Choroid plexus epithelial cell (primary cell): Measurements from ENCODE around the gene POLRMT.

Experiments used
- DNase-seq: peaks from one replicate; pipeline ENCODE4 v3.0.0-alpha.2; 2010; ENCODE audit warnings: low read depth
- H3K4me3 ChIP-seq: 2 replicates; pipeline ENCODE4 v1.5.1; 2011; ENCODE audit warnings: low read depth, mild to moderate bottlenecking, control low read depth, low read length, moderate library complexity
- TF ChIP-seq, protein P1 (sequence below): conservative IDR thresholded peaks from 2 replicates; pipeline ENCODE4 v1.5.1; 2011; ENCODE audit warnings: low read depth, mild to moderate bottlenecking, control low read depth, inconsistent platforms, low read length, moderate library complexity

The POLRMT gene

DNA sequence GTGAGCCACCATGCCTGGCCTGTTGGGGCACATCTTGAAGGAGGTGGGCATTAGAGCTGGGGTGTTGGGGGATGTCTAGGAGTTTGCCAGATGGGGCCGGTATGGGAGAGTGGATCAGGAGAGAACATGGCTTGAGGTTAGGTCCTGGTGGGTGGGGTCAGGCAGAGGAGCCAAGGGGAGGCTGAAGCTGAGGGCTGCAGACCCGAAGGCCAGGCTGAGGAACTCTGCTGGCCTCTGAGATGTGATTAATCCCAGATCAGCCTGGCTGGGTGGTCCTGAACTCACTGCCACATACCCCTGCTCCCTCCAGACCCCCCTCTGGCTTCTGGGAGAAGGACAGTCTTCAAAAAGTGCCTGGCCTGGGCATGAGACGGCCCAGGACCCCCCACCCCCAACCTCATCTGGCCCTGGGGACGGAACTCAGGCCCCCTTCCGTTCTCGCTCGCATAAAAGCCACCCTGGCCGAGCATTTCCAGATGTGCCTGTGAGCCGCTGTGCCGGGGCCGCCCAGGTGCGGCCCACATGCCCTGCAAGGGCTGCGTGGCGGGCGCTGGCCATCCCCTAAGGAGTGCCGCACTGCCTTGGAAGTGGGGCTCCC, 45.6 kb upstream of the POLRMT start:
- peak overlapping the region; percentile 67 for H3K4me3 ChIP-seq
- TF ChIP-seq, protein P1, sequence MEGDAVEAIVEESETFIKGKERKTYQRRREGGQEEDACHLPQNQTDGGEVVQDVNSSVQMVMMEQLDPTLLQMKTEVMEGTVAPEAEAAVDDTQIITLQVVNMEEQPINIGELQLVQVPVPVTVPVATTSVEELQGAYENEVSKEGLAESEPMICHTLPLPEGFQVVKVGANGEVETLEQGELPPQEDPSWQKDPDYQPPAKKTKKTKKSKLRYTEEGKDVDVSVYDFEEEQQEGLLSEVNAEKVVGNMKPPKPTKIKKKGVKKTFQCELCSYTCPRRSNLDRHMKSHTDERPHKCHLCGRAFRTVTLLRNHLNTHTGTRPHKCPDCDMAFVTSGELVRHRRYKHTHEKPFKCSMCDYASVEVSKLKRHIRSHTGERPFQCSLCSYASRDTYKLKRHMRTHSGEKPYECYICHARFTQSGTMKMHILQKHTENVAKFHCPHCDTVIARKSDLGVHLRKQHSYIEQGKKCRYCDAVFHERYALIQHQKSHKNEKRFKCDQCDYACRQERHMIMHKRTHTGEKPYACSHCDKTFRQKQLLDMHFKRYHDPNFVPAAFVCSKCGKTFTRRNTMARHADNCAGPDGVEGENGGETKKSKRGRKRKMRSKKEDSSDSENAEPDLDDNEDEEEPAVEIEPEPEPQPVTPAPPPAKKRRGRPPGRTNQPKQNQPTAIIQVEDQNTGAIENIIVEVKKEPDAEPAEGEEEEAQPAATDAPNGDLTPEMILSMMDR, result no peak
- no peak for DNase-seq

DNA sequence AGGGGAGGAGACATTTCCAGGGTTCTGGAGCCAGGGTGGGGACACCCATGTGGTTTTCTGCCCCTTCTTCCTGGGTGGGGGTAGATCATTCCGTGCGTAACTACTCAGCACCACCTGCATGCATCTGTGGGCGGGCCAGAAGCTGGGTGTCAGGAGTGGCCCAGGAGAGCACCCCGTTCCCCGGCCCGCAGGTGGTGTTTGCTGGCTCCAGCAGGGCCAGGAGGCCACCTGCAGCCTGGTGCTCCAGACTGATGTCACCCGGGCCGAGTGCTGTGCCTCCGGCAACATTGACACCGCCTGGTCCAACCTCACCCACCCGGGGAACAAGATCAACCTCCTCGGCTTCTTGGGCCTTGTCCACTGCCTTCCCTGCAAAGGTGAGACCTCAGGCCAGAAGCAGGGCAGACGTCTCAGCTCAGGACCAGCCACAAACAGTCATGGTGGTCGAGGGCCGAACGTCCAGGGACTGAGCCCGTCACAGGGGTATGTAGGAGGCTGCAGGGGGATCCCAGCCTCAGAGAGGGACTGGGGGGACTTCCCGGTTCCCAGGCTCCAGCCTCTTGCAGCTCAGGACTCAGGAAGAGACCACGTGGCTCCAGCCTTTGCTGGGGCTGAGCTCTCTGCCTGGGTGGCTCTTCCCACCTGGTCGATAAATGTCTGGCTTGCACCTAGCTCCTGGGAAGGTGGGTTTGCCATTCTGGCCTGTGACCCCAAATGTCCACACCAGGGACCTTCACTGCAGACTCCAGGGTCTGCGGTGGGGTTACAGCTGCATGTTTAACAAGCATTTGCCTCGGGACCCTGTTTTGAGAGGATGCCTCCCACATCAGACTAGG, 44.5 kb upstream of the POLRMT start:
- TF ChIP-seq, protein P1, result no peak
- DNase-seq, result peak; percentile 54
- H3K4me3 ChIP-seq, result peak overlapping the region; percentile 74

DNA sequence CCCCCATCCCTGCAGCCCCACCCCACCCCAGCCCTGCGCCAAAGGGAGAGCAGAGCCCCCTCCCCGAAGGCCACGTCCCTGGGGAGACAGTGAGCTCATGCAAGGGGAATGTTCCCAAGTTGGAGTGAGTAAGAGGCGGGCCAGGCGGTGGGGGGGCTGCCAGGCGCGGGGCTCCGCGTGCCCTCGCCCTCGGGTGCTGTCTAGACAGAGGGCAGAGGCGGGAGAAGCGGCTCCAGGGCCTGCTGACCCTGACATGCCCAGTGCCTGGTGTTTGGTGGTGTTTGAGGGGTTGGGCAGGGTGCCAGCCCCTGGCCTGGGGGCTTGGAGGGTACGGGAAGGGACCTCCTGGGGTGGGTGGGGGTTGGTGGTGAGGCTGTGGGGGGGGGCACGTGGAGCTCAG, 43.9 kb upstream of the POLRMT start:
- peak; percentile 87 for DNase-seq
- peak overlapping the region; percentile 74 for H3K4me3 ChIP-seq
- TF ChIP-seq, protein P1, result no peak

DNA sequence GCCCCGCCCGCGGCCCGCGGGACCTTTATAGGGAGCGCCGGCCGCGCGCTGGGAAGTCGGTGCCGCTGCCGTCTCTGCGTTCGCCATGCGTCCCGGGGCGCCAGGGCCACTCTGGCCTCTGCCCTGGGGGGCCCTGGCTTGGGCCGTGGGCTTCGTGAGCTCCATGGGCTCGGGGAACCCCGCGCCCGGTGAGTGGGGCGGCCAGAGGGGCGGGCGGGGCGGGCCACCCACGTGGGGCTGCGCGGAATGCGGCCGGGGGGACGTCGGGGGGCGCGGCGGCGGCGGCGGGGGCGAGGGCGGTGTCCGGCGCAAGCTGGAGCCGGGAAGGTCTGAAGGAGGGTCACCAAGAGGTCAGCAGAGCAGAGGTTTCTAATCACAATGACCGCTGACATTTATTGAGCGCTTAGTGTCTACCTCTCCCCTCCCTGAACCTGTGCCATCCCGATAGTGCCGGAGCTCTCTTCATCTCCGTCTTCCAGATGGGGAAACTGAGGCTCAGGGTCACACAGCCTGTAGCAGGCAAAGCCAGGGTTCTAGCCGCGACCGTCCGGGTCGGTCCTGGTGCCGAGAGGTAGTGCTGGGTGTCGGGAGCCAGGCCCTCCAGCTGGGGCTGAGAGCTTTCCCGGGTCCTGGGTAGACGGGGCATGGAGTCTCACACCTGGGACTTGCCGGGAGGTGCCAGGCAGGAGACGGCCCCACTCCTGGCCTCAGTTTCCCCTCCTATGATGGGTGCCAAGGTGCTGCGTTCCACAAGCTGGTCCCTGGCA, 43.2 kb upstream of the POLRMT start, which contains the start of gene FSTL3:
Gene FSTL3, plus strand, starts transcription at position 54 of the 767 bp plus-strand sequence. Its CDS starts 32 bp downstream, at position 86.
- H3K4me3 ChIP-seq, result peak within 1 kb of the TSS; percentile 74
- TF ChIP-seq, protein P1, result no peak
- DNase-seq, result no peak

DNA sequence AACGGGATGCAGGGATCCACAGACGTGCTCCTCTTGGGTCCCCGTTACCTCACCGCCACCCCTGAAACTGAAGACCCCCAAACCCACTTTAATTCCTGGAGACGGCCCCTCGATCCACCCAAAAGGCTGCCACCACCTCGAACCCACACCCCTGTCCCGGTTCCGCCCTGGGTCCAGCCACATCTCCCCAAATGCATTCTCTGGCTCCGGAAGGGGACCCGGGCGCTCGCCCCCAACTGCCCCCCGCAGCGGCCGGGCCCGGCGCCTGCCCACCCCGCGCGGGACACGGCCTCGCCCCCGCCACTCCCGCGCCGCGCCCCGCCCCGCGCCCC, 42.6 kb upstream of the POLRMT start:
- no peak for DNase-seq
- H3K4me3 ChIP-seq, result peak overlapping the region; percentile 74
- TF ChIP-seq, protein P1, result no peak

DNA sequence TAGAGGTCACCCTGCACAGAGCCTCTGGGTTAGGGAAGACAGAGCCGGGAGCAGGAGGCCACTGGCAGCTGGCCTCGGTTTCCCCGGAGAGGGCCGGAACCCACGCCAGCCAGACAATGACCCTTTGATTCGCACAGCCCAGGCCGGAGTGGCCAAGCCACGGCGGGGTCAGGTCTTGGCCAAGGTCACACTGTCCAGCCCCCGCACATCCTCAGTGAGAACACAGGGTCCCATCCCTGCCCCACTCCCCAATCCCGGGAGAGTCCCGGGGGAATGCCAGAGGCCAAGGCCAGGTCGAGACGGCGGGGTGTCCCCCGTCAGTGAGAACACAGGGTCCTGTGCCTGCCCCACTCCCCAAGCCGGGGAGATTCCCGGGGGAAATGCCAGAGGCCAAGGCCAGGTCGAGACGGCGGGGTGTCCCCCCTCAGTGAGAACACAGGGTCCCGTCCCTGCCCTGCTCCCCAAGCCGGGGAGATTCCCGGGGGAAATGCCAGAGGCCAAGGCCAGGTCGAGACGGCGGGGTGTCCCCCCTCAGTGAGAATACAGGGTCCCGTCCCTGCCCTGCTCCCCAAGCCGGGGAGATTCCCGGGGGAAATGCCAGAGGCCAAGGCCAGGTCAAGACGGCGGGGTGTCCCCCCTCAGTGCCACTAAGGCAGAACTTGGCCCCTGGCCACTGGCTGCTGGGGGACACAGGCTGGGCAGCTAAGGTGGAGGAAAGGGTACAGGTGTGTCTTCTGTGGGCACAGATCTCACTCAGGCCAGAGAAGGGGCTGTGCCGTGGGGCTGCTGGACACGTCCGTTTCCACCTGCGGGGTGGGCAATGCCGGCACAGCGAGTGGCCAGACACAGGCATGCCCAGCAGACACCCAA, 41.2 kb upstream of the POLRMT start:
- TF ChIP-seq, protein P1, result no peak
- no peak overlapping the region for H3K4me3 ChIP-seq
- no peak for DNase-seq
